HL-60 (cell line): Measurements from ENCODE around the gene GSK3A.
A peak's percentile ranks its signal among the peaks of the same experiment; 100 is the strongest.

Experiments
- DNase-seq, 2 experiments: peaks; one replicate each; pipeline ENCODE4 v3.0.0-alpha.2; 2010 to 2020; ENCODE audit warnings: low read depth in 1 of 2, low spot score in 1 of 2
- H3K27ac ChIP-seq: fragments of 250-450 bp; sonication (Bioruptor Pico); replicated peaks from 2 replicates; pipeline ENCODE4 v1.5.1; 2020; ENCODE audit warnings: mild to moderate bottlenecking, moderate library complexity
- H3K27me3 ChIP-seq: fragments of 250-450 bp; sonication (Bioruptor Pico); 2 replicates; pipeline ENCODE4 v1.5.1; 2021; ENCODE audit warnings: mild to moderate bottlenecking, moderate library complexity; ENCODE audit not compliant: insufficient read depth, poor library complexity, severe bottlenecking
- H3K4me3 ChIP-seq: replicated peaks from 2 replicates; pipeline ENCODE4 v1.5.1; 2011; ENCODE audit warnings: mild to moderate bottlenecking, control low read depth, low read length; ENCODE audit not compliant: insufficient read depth
- GABPA ChIP-seq: IDR thresholded peaks from 2 replicates; pipeline ENCODE4 v1.6.1; 2012; ENCODE audit warnings: low read depth
- POLR2AphosphoS5 ChIP-seq: IDR thresholded peaks from 2 replicates; pipeline ENCODE4 v1.6.1; 2012; ENCODE audit warnings: low read depth
- SPI1 ChIP-seq: IDR thresholded peaks from 2 replicates; pipeline ENCODE4 v1.6.1; 2012; ENCODE audit warnings: low read depth, mild to moderate bottlenecking, borderline replicate concordance
- long read RNA-seq: library from polyadenylated mRNA; unstranded; transcript quantifications from one replicate; pipeline ENCODE4 v2.0.0, GENCODE V29; 2020
- TF ChIP-seq, protein P1 (sequence below): IDR thresholded peaks from one replicate; pipeline ENCODE4 v1.5.1; 2011; ENCODE audit warnings: low read length, control low read depth, inconsistent platforms; ENCODE audit not compliant: insufficient read depth
- TF ChIP-seq, protein P2 (sequence below): IDR thresholded peaks from 2 replicates; pipeline ENCODE4 v1.6.1; 2012; ENCODE audit warnings: low read depth; ENCODE audit not compliant: insufficient replicate concordance

The GSK3A gene
- long read RNA-seq, result 0 reads

DNA sequence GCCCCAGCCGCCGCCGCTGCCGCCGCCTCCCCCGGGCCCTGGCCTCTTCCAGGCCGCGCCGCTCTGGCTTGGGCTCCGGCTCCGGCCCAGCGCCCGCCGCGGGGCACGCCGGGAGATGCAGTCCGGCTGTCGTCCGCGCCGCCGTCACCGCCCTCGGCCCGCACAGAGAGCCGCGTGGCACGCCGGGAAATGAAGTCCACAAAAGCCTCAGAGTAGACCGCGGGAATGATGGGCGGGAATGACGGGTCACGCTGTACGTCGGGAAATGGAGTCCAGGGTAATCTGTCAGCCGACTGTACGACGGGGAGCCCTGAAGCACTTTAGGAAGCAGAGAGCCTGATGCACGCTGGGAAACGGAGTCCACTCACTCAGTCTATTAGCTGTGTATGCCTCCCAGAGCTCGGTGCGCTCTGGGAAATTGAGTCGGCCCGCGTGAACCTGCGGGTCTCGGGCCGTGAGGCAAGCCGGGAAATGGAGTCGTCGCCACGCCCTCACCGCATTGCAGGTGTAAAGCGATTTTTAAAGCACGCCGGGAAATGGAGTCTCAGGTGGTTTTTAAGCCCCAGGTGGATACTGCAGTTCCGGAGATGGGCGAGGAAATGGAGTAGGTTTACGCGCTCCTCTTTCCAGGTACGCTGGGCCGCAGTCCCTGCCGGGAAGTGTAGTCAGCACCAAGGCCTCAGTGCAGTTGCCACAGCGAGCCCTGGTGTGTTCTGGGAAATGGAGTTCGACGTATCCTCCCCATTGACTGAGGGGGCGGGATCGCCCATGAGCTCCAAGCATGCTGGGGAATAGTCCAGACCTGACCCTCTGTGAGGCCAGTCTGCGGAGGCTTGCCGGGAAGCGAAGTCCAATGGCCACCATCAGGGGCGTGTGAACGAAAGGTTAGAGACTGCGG, at the start of gene GSK3A:
GSK3A (minus strand) TSS at position 91 of the 898 bp plus-strand sequence. CDS start 137 bp downstream, outside the sequence.
- TF ChIP-seq SPI1, result peak; percentile 61; the same call in 1 of the 2 replicates
- peak; percentile 44 for TF ChIP-seq GABPA
- TF ChIP-seq, protein P1, sequence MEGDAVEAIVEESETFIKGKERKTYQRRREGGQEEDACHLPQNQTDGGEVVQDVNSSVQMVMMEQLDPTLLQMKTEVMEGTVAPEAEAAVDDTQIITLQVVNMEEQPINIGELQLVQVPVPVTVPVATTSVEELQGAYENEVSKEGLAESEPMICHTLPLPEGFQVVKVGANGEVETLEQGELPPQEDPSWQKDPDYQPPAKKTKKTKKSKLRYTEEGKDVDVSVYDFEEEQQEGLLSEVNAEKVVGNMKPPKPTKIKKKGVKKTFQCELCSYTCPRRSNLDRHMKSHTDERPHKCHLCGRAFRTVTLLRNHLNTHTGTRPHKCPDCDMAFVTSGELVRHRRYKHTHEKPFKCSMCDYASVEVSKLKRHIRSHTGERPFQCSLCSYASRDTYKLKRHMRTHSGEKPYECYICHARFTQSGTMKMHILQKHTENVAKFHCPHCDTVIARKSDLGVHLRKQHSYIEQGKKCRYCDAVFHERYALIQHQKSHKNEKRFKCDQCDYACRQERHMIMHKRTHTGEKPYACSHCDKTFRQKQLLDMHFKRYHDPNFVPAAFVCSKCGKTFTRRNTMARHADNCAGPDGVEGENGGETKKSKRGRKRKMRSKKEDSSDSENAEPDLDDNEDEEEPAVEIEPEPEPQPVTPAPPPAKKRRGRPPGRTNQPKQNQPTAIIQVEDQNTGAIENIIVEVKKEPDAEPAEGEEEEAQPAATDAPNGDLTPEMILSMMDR, result no peak
- peak; percentile 85 for TF ChIP-seq POLR2AphosphoS5
- TF ChIP-seq, protein P2, sequence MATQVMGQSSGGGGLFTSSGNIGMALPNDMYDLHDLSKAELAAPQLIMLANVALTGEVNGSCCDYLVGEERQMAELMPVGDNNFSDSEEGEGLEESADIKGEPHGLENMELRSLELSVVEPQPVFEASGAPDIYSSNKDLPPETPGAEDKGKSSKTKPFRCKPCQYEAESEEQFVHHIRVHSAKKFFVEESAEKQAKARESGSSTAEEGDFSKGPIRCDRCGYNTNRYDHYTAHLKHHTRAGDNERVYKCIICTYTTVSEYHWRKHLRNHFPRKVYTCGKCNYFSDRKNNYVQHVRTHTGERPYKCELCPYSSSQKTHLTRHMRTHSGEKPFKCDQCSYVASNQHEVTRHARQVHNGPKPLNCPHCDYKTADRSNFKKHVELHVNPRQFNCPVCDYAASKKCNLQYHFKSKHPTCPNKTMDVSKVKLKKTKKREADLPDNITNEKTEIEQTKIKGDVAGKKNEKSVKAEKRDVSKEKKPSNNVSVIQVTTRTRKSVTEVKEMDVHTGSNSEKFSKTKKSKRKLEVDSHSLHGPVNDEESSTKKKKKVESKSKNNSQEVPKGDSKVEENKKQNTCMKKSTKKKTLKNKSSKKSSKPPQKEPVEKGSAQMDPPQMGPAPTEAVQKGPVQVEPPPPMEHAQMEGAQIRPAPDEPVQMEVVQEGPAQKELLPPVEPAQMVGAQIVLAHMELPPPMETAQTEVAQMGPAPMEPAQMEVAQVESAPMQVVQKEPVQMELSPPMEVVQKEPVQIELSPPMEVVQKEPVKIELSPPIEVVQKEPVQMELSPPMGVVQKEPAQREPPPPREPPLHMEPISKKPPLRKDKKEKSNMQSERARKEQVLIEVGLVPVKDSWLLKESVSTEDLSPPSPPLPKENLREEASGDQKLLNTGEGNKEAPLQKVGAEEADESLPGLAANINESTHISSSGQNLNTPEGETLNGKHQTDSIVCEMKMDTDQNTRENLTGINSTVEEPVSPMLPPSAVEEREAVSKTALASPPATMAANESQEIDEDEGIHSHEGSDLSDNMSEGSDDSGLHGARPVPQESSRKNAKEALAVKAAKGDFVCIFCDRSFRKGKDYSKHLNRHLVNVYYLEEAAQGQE, result no peak
- Histone ChIP-seq H3K27me3 (no peaks in the 10 kb centered on the region), H3K27ac (peak within 1 kb of the TSS; percentile 78), H3K4me3 (peak within 1 kb of the TSS; percentile 74)
- DNase-seq, result peak; percentile 99

DNA sequence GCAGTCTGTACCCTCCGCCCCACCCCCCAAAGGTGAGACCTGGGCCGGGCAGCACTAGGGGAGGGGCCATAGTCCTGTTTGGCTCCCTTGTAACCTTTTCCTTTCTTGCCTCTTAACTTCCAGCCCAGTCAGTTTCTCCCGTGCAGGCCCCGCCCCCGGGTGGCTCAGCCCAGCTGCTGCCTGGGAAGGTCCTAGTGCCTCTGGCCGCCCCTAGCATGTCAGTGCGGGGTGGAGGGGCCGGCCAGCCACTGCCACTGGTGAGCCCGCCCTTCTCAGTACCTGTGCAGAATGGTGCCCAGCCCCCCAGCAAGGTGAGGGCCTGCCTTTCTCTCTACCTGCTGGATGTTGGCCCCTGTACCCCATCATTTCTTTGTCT, 49.0 kb upstream of the GSK3A start:
- no peak overlapping the region for H3K27ac ChIP-seq
- H3K27me3 ChIP-seq, result no peaks in the 10 kb centered on the region
- no peak for DNase-seq
- no peak overlapping the region for H3K4me3 ChIP-seq
- no peak for TF ChIP-seq SPI1
- TF ChIP-seq, protein P1, result no peak
- TF ChIP-seq GABPA, result no peak
- TF ChIP-seq, protein P2, result no peak
- no peak for TF ChIP-seq POLR2AphosphoS5

DNA sequence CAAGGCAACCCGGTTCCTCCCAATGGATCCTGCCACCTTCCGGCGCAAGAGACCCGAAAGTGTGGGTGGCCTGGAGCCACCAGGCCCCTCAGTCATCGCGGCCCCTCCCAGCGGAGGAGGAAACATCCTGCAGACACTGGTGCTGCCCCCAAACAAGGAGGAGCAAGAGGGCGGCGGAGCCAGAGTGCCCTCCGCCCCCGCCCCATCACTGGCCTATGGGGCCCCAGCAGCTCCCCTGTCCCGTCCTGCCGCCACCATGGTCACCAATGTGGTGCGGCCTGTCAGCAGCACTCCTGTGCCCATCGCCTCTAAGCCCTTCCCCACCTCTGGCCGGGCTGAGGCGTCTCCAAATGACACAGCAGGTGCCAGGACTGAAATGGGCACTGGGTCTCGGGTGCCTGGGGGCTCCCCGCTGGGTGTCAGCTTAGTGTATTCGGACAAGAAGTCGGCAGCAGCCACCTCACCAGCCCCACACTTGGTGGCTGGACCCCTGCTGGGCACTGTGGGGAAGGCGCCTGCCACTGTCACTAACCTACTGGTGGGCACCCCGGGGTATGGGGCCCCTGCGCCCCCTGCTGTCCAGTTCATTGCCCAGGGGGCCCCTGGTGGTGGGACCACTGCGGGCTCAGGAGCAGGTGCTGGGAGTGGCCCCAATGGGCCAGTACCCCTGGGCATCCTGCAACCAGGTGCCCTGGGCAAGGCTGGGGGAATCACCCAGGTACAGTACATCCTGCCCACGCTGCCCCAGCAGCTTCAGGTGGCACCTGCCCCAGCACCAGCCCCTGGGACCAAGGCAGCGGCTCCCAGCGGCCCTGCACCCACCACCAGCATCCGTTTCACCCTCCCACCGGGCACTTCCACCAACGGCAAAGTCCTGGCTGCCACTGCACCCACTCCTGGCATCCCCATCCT, 48.4 kb upstream of the GSK3A start:
- Histone ChIP-seq H3K4me3 (no peak overlapping the region), H3K27me3 (no peaks in the 10 kb centered on the region), H3K27ac (no peak overlapping the region)
- DNase-seq, result peak in 1 of 2 experiments; percentile 43
- no peak for TF ChIP-seq GABPA
- TF ChIP-seq, protein P1, result peak; percentile 30
